Liver (tissue), 9 donors: ENCODE measurements around the gene RASA3. TPM values are rescaled to one million over a fixed set of nuclear protein-coding genes. Genes with fewer than 3 reads are reported as not detected.
"Not testable (repeated sequence)": the region's sequence is repeated elsewhere in the genome, so short reads cannot be mapped to it uniquely, and the experiment has no call there.

ENCODE experiments used
- DNase-seq: peaks from one replicate; pipeline ENCODE4 v3.0.0-alpha.2; 2017; ENCODE audit warnings: low spot score
- H3K27ac ChIP-seq, 2 donors: one replicate each; pipeline ENCODE4 v1.7.0; 2013; ENCODE audit warnings: inconsistent platforms in 2 of 2, low read length in 2 of 2, control low read depth in 1 of 2, low read depth in 1 of 2, mild to moderate bottlenecking in 1 of 2
- H3K27me3 ChIP-seq, 4 donors: one replicate each; pipeline versions ENCODE4 v1.6.1 to v1.7.0; 2013; ENCODE audit warnings: low read length in 3 of 4, inconsistent platforms in 1 of 4, mild to moderate bottlenecking in 1 of 4, moderate library complexity in 1 of 4; ENCODE audit not compliant: control insufficient read depth in 4 of 4, insufficient read depth in 4 of 4
- H3K36me3 ChIP-seq, 4 donors: one replicate each; pipeline versions ENCODE4 v1.6.1 to v1.7.0; 2013; ENCODE audit warnings: low read length in 3 of 4, mild to moderate bottlenecking in 3 of 4, low read depth in 1 of 4, moderate library complexity in 1 of 4; ENCODE audit not compliant: control insufficient read depth in 4 of 4, insufficient read depth in 3 of 4
- H3K4me1 ChIP-seq, 4 donors: one replicate each; pipeline versions ENCODE4 v1.6.1 to v1.7.0; 2013; ENCODE audit warnings: low read length in 3 of 4, mild to moderate bottlenecking in 3 of 4, moderate library complexity in 1 of 4; ENCODE audit not compliant: control insufficient read depth in 4 of 4, insufficient read depth in 4 of 4
- H3K4me3 ChIP-seq, 3 donors: one replicate each; pipeline versions ENCODE4 v1.6.1 to v1.7.0; 2013; ENCODE audit warnings: low read length in 3 of 3, control low read depth in 1 of 3, low read depth in 1 of 3, mild to moderate bottlenecking in 1 of 3
- H3K9ac ChIP-seq, 2 donors: one replicate each; pipeline ENCODE4 v1.7.0; 2013; ENCODE audit warnings: low read length in 2 of 2, mild to moderate bottlenecking in 2 of 2, moderate library complexity in 2 of 2, control low read depth in 1 of 2, low read depth in 1 of 2
- H3K9me3 ChIP-seq, 4 donors: one replicate each; pipeline versions ENCODE4 v1.6.1 to v1.7.0; 2013; ENCODE audit warnings: low read length in 3 of 4; ENCODE audit not compliant: control insufficient read depth in 4 of 4
- CTCF ChIP-seq: fragments of 150-350 bp; IDR thresholded peaks from 2 replicates; pipeline ENCODE4 v1.5.1; 2017; ENCODE audit warnings: improper control_type of control experiment, low read depth, low read length; ENCODE audit not compliant: missing input control
- EGR1 ChIP-seq, 2 donors: IDR thresholded peaks; 2 replicates each; pipeline ENCODE4 v1.6.1; 2016 to 2018; ENCODE audit warnings: antibody characterized with exemption in 2 of 2, low read depth in 2 of 2
- FOXA1 ChIP-seq: IDR thresholded peaks from 2 replicates; pipeline ENCODE4 v1.6.1; 2016; ENCODE audit warnings: antibody characterized with exemption
- FOXA2 ChIP-seq: IDR thresholded peaks from 2 replicates; pipeline ENCODE4 v1.6.1; 2016; ENCODE audit warnings: antibody characterized with exemption
- GABPA ChIP-seq, 2 donors: IDR thresholded peaks in 1 of 2; conservative IDR thresholded peaks in 1 of 2; 2 replicates each; pipeline ENCODE4 v1.6.1; 2016; ENCODE audit warnings: antibody characterized with exemption in 2 of 2, mild to moderate bottlenecking in 1 of 2, moderate library complexity in 1 of 2
- HNF4A ChIP-seq, 2 donors: conservative IDR thresholded peaks; 2 replicates each; pipeline ENCODE4 v1.6.1; 2016; ENCODE audit warnings: antibody characterized with exemption in 2 of 2, mild to moderate bottlenecking in 2 of 2
- HNF4G ChIP-seq: IDR thresholded peaks from 2 replicates; pipeline ENCODE4 v1.6.1; 2016; ENCODE audit warnings: antibody characterized with exemption
- JUND ChIP-seq, 2 donors: IDR thresholded peaks; 2 replicates each; pipeline ENCODE4 v1.6.1; 2016; ENCODE audit warnings: antibody characterized with exemption in 2 of 2
- MAX ChIP-seq: IDR thresholded peaks from 2 replicates; pipeline ENCODE4 v1.6.1; 2016; ENCODE audit warnings: antibody characterized with exemption
- NR2F2 ChIP-seq: IDR thresholded peaks from 2 replicates; pipeline ENCODE4 v1.6.1; 2016; ENCODE audit warnings: antibody characterized with exemption
- RAD21 ChIP-seq, 2 donors: IDR thresholded peaks; 2 replicates each; pipeline ENCODE4 v1.6.1; 2016; ENCODE audit warnings: antibody characterized with exemption in 2 of 2, mild to moderate bottlenecking in 2 of 2
- RXRA ChIP-seq, 2 donors: IDR thresholded peaks; 2 replicates each; pipeline ENCODE4 v1.6.1; 2017 to 2018; ENCODE audit warnings: antibody characterized with exemption in 2 of 2, mild to moderate bottlenecking in 1 of 2
- SP1 ChIP-seq: IDR thresholded peaks from 2 replicates; pipeline ENCODE4 v1.6.1; 2018; ENCODE audit warnings: antibody characterized with exemption, mild to moderate bottlenecking
- TAF1 ChIP-seq: conservative IDR thresholded peaks from 2 replicates; pipeline ENCODE4 v1.6.1; 2016; ENCODE audit warnings: antibody characterized with exemption, mild to moderate bottlenecking
- YY1 ChIP-seq: IDR thresholded peaks from 2 replicates; pipeline ENCODE4 v1.6.1; 2016; ENCODE audit warnings: antibody characterized with exemption, mild to moderate bottlenecking
- WGBS: extraction: QIAGEN DNeasy Blood & Tissue Kit; methylation state at CpG from one replicate; pipeline ENCODE4 v1.1.7; 2013; 5-methylcytosine and 5-hydroxymethylcytosine counted together
- polyA plus RNA-seq, 2 donors: library from polyadenylated mRNA; stranded (reverse) in 1 of 2; unstranded in 1 of 2; fragments of 200-250 nt in 1 of 2; fragments of >200 nt in 1 of 2; fragmentation: Nextera tagmentation in 1 of 2; extraction: Ambion mirVana in 1 of 2; gene quantifications; one replicate each; pipeline versions ENCODE4 v1.2.1 to v1.2.3, GENCODE V29; 2013 to 2015
- total RNA-seq, 2 donors: library from RNA; depleted of rRNA; stranded (reverse); fragments of >200 nt; gene quantifications; one replicate each; pipeline ENCODE4 v1.2.3, GENCODE V29; 2014
- TF ChIP-seq, protein P1 (sequence below): IDR thresholded peaks from 2 replicates; pipeline ENCODE4 v1.6.1; 2016; ENCODE audit warnings: antibody characterized with exemption, mild to moderate bottlenecking
- TF ChIP-seq, protein P2 (sequence below): IDR thresholded peaks from 2 replicates; pipeline ENCODE4 v1.6.1; 2016; ENCODE audit warnings: antibody characterized with exemption
- TF ChIP-seq, protein P3 (sequence below): IDR thresholded peaks from 2 replicates; pipeline ENCODE4 v1.6.1; 2016; ENCODE audit warnings: antibody characterized with exemption
- donor health status: healthy.
- donor health status: healthy.
- donor health status: healthy.
- donor health status: healthy.
- donor health status: healthy.

Gene RASA3
- total and polyA plus RNA-seq, 4 donors, result 0.64 to 5.9 (median 3.8) TPM

DNA sequence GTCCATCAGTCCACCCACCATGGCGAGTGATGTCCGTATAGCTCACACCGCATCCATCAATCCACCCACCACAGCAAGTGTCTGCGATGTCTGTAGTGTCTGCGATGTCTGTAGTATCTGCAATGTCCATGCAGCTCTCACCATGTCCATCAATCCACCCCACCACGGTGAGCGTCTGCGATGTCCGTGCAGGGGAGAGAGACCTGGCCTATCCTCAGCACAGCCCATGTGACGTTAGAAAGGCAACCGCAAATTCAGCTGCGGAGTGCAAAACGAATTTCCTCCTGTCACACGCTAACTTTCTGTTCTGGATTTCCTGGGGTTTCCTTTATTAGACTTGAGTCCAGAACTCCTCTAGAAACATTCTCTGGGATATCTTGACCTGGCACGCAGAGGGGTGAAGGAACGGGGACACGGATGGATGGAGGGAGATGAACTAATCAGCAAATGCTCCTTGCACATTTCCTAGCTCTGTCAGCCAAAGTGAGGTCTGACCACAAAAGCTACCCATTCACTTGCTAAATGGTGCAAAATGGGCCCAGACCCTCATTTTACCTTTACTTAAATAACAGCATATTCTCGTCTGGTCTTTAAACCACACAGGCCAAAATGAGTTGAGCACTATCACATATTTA, 18.3 kb downstream of the RASA3 start:
- Histone ChIP-seq H3K4me3 (no peak overlapping the region), H3K9me3 (no peaks in the 10 kb centered on the region), H3K4me1 (peaks cover 0 to 8% (median 4%) of the 10 kb centered on the region in 4 donors), H3K9ac (no peak overlapping the region), H3K27ac (no peak overlapping the region), H3K27me3 (no peaks in the 10 kb centered on the region), H3K36me3 (no peaks in the 10 kb centered on the region)
- no peak for DNase-seq
- TF ChIP-seq NR2F2 (no peak), SP1 (no peak), JUND (IDR thresholded peaks at IDR 0.05) (no peak), EGR1 (IDR thresholded peaks at IDR 0.05; ENCODE audit: low read depth in 2 of 2) (no peak), FOXA2 (no peak), CTCF (no peak), HNF4A (conservative IDR thresholded peaks at IDR 0.05) (no peak), FOXA1 (no peak), YY1 (no peak), RAD21 (IDR thresholded peaks at IDR 0.05) (no peak), GABPA (IDR thresholded peaks at IDR 0.05 in 1 of 2, conservative IDR thresholded peaks at IDR 0.05 in 1 of 2) (no peak), HNF4G (no peak), MAX (no peak), RXRA (IDR thresholded peaks at IDR 0.05) (no peak), TAF1 (no peak)
- TF ChIP-seq, protein P1, sequence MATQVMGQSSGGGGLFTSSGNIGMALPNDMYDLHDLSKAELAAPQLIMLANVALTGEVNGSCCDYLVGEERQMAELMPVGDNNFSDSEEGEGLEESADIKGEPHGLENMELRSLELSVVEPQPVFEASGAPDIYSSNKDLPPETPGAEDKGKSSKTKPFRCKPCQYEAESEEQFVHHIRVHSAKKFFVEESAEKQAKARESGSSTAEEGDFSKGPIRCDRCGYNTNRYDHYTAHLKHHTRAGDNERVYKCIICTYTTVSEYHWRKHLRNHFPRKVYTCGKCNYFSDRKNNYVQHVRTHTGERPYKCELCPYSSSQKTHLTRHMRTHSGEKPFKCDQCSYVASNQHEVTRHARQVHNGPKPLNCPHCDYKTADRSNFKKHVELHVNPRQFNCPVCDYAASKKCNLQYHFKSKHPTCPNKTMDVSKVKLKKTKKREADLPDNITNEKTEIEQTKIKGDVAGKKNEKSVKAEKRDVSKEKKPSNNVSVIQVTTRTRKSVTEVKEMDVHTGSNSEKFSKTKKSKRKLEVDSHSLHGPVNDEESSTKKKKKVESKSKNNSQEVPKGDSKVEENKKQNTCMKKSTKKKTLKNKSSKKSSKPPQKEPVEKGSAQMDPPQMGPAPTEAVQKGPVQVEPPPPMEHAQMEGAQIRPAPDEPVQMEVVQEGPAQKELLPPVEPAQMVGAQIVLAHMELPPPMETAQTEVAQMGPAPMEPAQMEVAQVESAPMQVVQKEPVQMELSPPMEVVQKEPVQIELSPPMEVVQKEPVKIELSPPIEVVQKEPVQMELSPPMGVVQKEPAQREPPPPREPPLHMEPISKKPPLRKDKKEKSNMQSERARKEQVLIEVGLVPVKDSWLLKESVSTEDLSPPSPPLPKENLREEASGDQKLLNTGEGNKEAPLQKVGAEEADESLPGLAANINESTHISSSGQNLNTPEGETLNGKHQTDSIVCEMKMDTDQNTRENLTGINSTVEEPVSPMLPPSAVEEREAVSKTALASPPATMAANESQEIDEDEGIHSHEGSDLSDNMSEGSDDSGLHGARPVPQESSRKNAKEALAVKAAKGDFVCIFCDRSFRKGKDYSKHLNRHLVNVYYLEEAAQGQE, result no peak
- TF ChIP-seq, protein P2, sequence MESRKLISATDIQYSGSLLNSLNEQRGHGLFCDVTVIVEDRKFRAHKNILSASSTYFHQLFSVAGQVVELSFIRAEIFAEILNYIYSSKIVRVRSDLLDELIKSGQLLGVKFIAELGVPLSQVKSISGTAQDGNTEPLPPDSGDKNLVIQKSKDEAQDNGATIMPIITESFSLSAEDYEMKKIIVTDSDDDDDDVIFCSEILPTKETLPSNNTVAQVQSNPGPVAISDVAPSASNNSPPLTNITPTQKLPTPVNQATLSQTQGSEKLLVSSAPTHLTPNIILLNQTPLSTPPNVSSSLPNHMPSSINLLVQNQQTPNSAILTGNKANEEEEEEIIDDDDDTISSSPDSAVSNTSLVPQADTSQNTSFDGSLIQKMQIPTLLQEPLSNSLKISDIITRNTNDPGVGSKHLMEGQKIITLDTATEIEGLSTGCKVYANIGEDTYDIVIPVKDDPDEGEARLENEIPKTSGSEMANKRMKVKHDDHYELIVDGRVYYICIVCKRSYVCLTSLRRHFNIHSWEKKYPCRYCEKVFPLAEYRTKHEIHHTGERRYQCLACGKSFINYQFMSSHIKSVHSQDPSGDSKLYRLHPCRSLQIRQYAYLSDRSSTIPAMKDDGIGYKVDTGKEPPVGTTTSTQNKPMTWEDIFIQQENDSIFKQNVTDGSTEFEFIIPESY, result no peak
- TF ChIP-seq, protein P3, sequence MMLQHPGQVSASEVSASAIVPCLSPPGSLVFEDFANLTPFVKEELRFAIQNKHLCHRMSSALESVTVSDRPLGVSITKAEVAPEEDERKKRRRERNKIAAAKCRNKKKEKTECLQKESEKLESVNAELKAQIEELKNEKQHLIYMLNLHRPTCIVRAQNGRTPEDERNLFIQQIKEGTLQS, result no peak
- 88% methylated on average over 18 of the region's 18 CpGs for WGBS

DNA sequence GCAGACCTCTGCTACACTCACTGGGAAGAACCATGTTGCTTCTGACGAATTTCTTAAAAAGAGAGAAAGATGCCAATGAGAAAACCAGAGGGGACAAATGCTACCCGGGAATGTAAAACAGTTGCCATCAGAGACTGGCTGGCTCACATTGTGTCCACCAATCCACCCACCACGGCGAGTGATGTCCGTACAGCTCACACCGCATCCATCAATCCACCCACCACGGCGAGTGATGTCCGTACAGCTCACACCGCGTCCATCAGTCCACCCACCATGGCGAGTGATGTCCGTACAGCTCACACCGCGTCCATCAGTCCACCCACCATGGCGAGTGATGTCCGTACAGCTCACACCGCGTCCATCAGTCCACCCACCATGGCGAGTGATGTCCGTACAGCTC, 19.0 kb downstream of the RASA3 start:
- not testable (repeated sequence) for H3K9me3 ChIP-seq, H3K9ac ChIP-seq, H3K27ac ChIP-seq, H3K36me3 ChIP-seq, DNase-seq, H3K4me3 ChIP-seq, H3K4me1 ChIP-seq, H3K27me3 ChIP-seq
- 85% methylated on average over 11 of the region's 21 CpGs for WGBS
